GM12873 (cell line): Measurements from ENCODE around the gene CSNK1D.

ENCODE experiments used
- TF ChIP-seq, protein P1 (sequence below): IDR thresholded peaks from 2 replicates; pipeline ENCODE4 v1.5.1; 2012; ENCODE audit warnings: low read depth, mild to moderate bottlenecking, moderate library complexity, low read length, control low read depth; ENCODE audit not compliant: insufficient read depth; ENCODE audit errors: missing control alignments

CSNK1D gene

DNA sequence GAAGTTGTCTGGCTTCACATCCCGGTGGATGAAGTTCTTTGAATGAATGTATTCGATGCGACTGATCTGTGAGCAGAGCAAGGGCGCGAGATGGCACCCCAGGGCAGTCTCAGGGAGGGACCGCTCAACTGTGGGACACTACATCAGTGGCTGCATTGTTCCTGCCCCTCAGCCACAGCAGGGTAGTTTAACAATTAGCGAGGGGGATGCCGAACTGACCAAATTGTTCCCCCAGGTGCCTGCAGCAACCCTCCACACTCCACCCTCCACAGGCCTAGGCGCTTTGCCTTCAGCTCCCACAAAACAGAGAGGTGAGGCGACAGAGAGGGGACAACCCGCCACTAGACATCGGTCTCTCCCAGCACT lies 20.3 kb downstream of the CSNK1D start:
- TF ChIP-seq, protein P1, sequence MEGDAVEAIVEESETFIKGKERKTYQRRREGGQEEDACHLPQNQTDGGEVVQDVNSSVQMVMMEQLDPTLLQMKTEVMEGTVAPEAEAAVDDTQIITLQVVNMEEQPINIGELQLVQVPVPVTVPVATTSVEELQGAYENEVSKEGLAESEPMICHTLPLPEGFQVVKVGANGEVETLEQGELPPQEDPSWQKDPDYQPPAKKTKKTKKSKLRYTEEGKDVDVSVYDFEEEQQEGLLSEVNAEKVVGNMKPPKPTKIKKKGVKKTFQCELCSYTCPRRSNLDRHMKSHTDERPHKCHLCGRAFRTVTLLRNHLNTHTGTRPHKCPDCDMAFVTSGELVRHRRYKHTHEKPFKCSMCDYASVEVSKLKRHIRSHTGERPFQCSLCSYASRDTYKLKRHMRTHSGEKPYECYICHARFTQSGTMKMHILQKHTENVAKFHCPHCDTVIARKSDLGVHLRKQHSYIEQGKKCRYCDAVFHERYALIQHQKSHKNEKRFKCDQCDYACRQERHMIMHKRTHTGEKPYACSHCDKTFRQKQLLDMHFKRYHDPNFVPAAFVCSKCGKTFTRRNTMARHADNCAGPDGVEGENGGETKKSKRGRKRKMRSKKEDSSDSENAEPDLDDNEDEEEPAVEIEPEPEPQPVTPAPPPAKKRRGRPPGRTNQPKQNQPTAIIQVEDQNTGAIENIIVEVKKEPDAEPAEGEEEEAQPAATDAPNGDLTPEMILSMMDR: no peak

GRCh38 chr17:82252511-82253178 lies 20.9 kb downstream of the CSNK1D start:
- TF ChIP-seq, protein P1: no peak

- TF ChIP-seq, protein P1: no peak
Observed at GRCh38 chr17:82250868-82251500, 22.5 kb downstream of the CSNK1D start.

DNA sequence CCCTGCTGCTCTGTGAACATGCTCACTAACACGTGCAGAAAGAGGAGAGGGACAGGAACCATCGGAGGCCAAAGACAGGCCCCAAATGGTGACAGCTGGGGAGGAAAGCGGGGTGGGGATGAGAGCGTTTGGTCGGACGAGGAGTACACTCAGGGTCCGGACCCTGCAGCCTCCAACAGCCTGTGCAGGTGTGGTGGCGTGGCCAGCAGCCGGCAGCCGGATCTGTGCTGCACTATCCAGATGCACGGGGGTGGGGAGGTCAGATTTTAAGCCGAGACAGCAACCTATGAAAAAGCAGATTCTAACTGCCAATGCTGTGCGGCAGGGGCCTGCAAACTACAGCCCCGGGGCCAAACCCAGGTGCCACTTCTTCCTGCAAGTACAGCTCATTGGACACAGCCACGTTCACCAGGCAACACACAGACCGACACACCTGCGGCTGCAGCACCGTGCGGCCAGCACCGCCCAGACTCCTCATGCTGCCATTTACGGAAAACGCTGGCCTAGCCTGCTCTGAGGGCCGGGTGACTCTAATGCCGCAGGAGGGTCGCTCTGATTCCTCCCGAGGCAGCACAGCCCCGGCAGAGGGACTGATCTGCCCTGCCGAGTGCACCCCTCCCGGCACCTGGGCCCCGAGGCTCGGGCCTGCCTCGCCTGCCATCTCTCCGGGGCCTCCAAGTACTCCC lies 23.5 kb downstream of the CSNK1D start:
- TF ChIP-seq, protein P1: no peak

DNA sequence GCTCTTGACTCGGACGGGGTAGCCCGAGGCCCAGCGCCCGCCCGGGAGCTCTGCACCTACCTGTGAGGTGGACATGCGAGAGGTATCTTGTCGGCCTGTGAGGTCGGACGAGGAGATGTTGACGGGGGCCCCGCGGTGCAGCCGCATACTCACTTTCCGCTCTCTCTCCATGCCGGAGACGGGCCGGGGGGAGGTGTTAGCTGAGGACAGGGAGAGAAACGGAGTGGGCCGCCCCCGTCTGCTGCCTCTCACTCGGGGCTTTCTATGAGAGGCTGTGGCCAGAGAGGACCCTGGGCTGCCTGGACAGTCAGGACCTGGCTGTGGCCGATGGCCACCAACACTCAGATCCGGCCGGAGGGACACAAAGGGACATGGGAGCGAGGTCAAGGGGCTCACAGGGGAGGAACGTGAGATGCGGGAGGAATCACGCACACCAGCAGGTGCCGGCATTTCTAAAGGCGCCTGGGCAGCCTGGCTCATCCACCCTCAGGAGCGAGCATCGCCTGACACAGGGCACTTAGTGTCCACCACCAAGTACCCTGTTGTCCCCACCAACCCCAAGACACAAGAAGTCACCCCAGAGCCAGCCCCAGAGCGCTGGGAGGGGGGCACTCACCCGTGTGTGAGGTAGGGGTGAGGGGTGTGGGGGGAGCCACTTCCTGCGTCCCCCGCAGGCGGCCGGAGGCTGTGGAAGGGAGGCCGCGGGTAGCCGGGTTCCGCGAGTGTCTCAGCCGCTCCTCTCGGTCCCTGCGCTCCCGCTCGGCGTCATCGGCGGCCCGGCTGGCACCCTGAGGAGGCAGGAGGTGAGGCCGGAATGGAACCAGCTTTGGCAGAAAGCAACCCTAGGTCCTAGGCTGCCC lies 24.5 kb downstream of the CSNK1D start:
- TF ChIP-seq, protein P1: no peak

DNA sequence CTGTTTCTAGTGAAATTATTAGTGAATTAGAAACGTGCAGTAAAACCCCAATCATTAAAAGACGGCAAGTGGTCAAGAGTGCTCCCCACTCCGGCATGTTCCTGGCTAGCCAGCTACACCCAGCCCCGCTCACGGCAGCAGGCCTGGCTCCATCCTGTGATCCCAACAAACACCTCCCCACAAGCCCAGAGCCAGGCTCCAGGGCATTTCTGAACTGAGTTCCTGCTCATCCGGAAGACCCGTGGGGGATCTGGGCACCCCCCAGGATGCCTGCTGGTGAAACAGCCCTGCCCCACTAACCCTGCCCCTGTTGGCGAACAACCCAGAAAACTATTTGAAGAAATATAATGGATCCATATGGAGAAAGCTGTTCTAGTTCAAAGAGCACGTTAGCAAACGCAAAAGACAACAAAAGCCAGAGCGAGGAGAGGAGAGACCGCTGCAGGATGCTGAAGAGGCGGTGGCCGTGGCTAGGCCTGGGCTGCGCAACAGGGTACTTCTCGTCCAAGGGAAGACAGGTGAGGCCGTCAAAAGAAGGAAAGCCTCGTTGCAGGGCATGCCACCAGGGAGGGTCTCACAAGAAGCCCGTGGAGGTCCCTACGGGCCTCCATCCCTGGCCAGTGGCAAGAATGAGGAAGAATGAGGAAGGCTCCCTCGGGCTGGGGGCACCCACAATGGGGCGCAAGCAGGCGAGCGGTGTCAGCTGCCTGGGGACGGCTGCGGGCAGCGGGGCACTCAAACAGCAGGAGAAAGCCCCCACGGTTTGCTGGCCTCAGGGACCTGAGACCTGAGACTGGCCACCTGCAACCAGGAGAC lies 25.4 kb downstream of the CSNK1D start:
- TF ChIP-seq, protein P1: no peak
